NCI-H748 (cell line): Measurements from ENCODE around the gene SPRTN.

Source experiments
- DNase-seq: peaks from one replicate; lab custom pipeline; 2025; ENCODE audit not compliant: unreplicated experiment; lab: John Stamatoyannopoulos, UW

SPRTN gene

GRCh38 chr1:231376101-231376500 lies 38.0 kb downstream of the SPRTN start:
- no peak for DNase-seq

GRCh38 chr1:231376875-231377549 lies 38.9 kb downstream of the SPRTN start:
- DNase-seq, result no peak

- no peak for DNase-seq
Observed at GRCh38 chr1:231381729-231382128, 43.6 kb downstream of the SPRTN start.

GRCh38 chr1:231382426-231382825 lies 44.3 kb downstream of the SPRTN start:
- no peak for DNase-seq

- no peak for DNase-seq
Observed at GRCh38 chr1:231383159-231383860, 45.2 kb downstream of the SPRTN start.

- no peak for DNase-seq
Observed at GRCh38 chr1:231384696-231385415, 46.8 kb downstream of the SPRTN start.

GRCh38 chr1:231385416-231385748 lies 47.3 kb downstream of the SPRTN start:
- DNase-seq, result no peak

- DNase-seq, result no peak
Observed at GRCh38 chr1:231386466-231386865, 48.4 kb downstream of the SPRTN start.

GRCh38 chr1:231387770-231388669 lies 49.9 kb downstream of the SPRTN start:
- DNase-seq, result no peak

- no peak for DNase-seq
Observed at GRCh38 chr1:231390071-231390470, 52.0 kb downstream of the SPRTN start.

GRCh38 chr1:231392389-231393131 lies 54.5 kb downstream of the SPRTN start:
- no peak for DNase-seq

- DNase-seq, result no peak
Observed at GRCh38 chr1:231393668-231394067, 55.6 kb downstream of the SPRTN start.

GRCh38 chr1:231395076-231395997 lies 57.2 kb downstream of the SPRTN start:
- DNase-seq, result no peak

GRCh38 chr1:231395998-231396390 lies 57.9 kb downstream of the SPRTN start:
- no peak for DNase-seq

- DNase-seq, result no peak
Observed at GRCh38 chr1:231396643-231397042, 58.5 kb downstream of the SPRTN start.

GRCh38 chr1:231397886-231398671 lies 60.0 kb downstream of the SPRTN start:
- DNase-seq, result no peak

GRCh38 chr1:231401478-231401877 lies 63.4 kb downstream of the SPRTN start:
- no peak for DNase-seq

- no peak for DNase-seq
Observed at GRCh38 chr1:231404318-231404717, 66.2 kb downstream of the SPRTN start.
